Neuron (in vitro differentiated cells): Measurements from ENCODE around the gene MFSD1.

ENCODE experiments used
- H2AFZ ChIP-seq: one replicate; pipeline ENCODE4 v1.6.1; 2013; ENCODE audit warnings: low read depth, mild to moderate bottlenecking, inconsistent platforms, low read length, moderate library complexity
- H3K27me3 ChIP-seq: one replicate; pipeline ENCODE4 v1.6.1; 2013; ENCODE audit warnings: low read length; ENCODE audit not compliant: insufficient read depth
- H3K36me3 ChIP-seq: one replicate; pipeline ENCODE4 v1.6.1; 2013; ENCODE audit warnings: low read length; ENCODE audit not compliant: insufficient read depth
- H3K4me1 ChIP-seq: one replicate; pipeline ENCODE4 v1.6.1; 2013; ENCODE audit warnings: low read length; ENCODE audit not compliant: insufficient read depth
- H3K4me3 ChIP-seq: 2 replicates; pipeline ENCODE4 v1.5.1; 2013; ENCODE audit warnings: mild to moderate bottlenecking, low read length, moderate library complexity
- H3K9me3 ChIP-seq: one replicate; pipeline ENCODE4 v1.6.1; 2013; ENCODE audit warnings: low read length

The MFSD1 gene

DNA sequence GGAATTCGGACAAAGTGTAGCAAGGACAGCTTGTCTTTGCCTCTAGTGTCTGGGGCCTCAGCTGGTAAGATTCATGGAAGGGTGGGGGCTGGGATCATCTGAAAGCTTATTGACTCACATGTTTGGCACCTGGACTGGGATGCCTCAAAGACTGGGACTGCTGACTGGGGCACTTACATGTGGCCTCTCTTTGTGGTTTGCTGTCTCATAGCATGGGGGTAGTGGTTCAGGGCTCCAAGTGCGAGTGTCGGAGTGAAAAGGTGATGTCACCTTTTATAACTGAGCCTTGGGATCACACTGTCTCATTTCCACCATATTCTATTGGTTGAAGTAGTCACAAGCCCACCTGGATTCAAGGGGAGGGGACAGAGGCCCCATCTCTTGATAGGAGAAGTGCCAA lies 6.8 kb downstream of the MFSD1 start:
- no peaks in the 10 kb centered on the region for H3K27me3 ChIP-seq
- H3K9me3 ChIP-seq: no peaks in the 10 kb centered on the region
- peaks cover 10% of the 10 kb centered on the region for H3K36me3 ChIP-seq

DNA sequence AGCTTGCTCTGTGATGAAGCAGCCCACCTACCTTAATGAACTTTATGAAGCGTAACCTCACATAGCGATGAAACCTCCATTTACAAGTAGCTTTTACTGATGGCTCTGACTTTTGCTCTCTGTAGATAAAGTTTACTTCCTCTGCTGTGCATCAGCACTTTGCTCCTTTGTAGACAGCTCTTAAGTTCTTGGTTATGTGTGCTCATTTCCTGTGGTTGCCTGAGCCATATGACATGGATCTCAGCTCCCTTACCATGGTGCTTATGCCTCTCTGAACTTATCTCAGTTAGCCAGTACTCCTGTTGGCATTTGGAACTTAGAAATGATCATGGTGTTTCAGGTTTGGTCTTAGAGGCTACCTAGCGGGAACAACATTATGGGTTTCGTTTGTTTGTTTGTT lies 7.8 kb downstream of the MFSD1 start:
- Histone ChIP-seq H2AFZ (no peak overlapping the region), H3K27me3 (no peaks in the 10 kb centered on the region), H3K4me1 (no peaks in the 10 kb centered on the region), H3K4me3 (no peak overlapping the region), H3K36me3 (peaks cover 10% of the 10 kb centered on the region), H3K9me3 (no peaks in the 10 kb centered on the region)

More for the DNA sequence above, 6.8 kb downstream of the MFSD1 start:
- Histone ChIP-seq H3K4me3 (no peak overlapping the region), H3K4me1 (no peaks in the 10 kb centered on the region), H2AFZ (no peak overlapping the region)

DNA sequence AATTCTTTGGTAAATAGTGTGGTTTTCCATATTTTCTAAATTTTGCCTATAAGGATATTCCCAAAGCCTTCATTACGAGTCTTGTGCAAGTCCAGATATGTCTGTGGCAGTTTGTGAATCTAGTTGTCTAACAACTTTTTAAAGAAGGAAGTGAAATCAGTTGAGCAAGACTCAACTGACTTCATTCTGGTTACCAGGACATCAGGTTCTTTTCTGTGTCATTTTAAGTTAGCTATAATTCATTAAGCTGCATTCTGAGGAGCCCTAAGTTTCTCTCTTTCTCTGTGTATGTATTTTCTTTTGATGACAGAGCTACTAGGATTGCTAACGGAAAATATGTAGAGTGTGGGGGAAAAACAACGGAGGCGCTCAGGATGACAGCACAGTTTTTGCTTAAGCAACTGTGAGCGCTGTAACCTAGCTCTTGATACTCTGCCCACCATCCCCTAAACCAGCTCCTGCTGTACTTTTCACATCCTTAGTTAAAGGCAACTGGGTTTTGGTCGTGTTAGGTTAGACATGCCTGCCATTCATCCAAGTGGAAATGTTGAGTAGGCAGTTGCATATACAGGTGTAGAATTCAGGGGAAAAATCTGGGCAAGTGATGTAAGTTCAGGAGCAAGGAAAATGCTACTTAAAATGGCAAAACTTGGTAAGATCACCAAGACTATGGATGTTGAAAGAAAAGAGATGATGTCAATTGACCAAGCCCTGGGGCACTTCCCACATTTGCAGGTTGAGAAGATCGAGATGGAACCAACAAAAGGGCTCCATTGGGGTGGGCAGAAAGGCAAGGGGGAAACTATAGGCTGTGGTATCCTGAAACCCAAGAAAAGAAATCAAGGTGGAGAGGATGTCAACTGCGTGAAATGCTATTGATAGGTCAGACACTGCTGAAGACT lies 9.2 kb downstream of the MFSD1 start:
- H2AFZ ChIP-seq: no peak overlapping the region
- H3K27me3 ChIP-seq: no peaks in the 10 kb centered on the region
- H3K4me1 ChIP-seq: no peaks in the 10 kb centered on the region
- H3K36me3 ChIP-seq: peaks cover 14% of the 10 kb centered on the region
- H3K9me3 ChIP-seq: no peaks in the 10 kb centered on the region
- no peak overlapping the region for H3K4me3 ChIP-seq

DNA sequence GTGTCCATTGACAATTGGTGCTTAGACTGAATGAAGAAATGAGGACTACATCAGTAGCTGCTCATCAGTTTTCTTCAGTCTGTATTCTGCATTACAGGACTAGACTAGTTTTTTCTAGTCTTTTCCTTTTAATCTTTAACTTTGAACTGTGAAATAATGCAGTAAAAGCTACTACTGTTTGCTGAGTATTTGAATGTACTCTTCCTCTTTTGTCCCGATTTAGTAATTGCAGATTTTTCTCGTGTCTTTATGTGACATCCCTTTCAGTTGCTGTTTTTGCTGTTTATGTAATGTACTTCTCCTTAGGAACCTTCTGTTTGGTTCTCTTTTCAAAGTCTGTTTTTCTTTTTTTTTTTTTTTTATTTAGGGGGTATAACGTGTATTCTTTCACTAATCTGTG lies 17.4 kb downstream of the MFSD1 start:
- Histone ChIP-seq H3K36me3 (peaks cover 8% of the 10 kb centered on the region), H2AFZ (no peak overlapping the region), H3K27me3 (no peaks in the 10 kb centered on the region)

DNA sequence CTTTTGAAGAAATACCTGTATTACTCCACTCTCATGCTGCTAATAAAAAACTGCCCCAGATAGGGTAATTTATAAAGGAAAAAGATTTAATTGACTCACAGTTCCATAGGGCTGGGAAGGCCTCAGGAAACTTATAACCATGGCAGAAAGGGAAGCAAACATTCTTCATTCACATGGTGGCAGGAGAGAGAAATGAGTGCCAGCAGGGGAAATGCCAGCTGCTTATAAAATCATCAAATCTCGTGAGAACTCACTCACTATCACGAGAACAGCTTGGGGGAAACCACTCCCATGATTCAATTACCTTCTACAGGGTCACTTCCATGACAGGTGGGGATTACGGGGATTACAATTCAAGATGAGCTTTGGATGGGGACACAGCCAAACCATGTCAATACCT lies 18.7 kb downstream of the MFSD1 start:
- Histone ChIP-seq H3K4me1 (no peaks in the 10 kb centered on the region), H2AFZ (no peak overlapping the region), H3K9me3 (no peaks in the 10 kb centered on the region), H3K36me3 (peaks cover 4% of the 10 kb centered on the region), H3K27me3 (no peaks in the 10 kb centered on the region), H3K4me3 (no peak overlapping the region)

More for the DNA sequence above, 17.4 kb downstream of the MFSD1 start:
- no peaks in the 10 kb centered on the region for H3K4me1 ChIP-seq
- H3K4me3 ChIP-seq: no peak overlapping the region
- H3K9me3 ChIP-seq: no peaks in the 10 kb centered on the region

DNA sequence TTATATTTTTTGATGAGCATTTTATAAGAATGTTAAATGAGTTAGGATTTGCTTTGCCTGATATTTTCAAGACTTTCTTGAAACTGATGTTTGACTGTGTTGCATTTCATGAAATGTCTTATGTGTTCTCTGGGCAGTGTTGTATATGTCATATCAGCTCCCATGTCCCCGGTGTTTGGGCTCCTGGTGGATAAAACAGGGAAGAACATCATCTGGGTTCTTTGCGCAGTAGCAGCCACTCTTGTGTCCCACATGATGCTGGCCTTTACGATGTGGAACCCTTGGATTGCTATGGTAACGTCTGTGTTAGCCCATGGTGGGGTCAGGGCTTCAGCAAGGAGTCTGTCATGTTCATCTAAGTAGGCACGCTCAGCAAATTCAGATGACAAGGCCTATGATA lies 20.0 kb downstream of the MFSD1 start:
- H3K36me3 ChIP-seq: peaks cover 4% of the 10 kb centered on the region
- no peaks in the 10 kb centered on the region for H3K27me3 ChIP-seq
- no peaks in the 10 kb centered on the region for H3K4me1 ChIP-seq
- no peak overlapping the region for H2AFZ ChIP-seq
- no peaks in the 10 kb centered on the region for H3K9me3 ChIP-seq
- H3K4me3 ChIP-seq: no peak overlapping the region

DNA sequence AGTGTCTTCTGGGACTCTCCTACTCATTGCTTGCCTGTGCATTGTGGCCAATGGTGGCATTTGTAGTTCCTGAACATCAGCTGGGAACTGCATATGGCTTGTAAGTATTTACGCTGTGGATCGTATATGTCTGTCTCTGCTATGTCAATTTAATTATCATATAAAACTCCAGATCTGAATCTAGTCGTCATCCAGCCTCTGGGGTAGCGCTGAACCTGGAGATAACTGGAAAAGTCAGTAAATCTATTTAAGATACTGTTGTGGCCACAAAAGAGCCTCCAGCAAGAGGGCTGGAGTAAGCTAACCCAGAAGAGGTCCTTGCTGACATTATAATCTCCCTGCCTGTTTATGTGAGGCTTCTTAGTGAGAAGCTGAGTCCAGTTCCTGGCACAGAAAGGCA lies 21.6 kb downstream of the MFSD1 start:
- Histone ChIP-seq H2AFZ (no peak overlapping the region), H3K9me3 (no peaks in the 10 kb centered on the region)

DNA sequence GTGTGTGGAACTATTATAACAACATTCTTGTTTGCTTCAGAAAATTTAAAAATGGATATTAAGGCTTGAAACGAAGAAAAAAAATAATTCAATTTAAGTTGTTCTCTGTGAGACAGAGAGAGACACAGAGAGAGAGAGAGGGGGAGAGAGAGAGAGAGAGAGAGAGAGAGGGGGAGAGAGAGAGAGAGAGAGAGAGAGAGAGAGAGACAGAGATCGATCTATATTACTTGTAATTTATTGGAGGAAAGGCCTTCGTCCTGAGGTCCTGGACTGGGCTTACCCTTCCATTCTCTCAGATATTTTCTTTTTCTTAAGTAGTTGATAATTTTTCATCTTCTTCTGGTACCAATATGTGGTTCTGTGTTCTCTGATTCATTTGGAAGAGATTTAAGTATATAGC lies 25.9 kb downstream of the MFSD1 start:
- H3K36me3 ChIP-seq: peaks cover 3% of the 10 kb centered on the region

More for the DNA sequence above, 21.6 kb downstream of the MFSD1 start:
- Histone ChIP-seq H3K36me3 (peaks cover 3% of the 10 kb centered on the region), H3K4me1 (no peaks in the 10 kb centered on the region), H3K27me3 (no peaks in the 10 kb centered on the region), H3K4me3 (no peak overlapping the region)

DNA sequence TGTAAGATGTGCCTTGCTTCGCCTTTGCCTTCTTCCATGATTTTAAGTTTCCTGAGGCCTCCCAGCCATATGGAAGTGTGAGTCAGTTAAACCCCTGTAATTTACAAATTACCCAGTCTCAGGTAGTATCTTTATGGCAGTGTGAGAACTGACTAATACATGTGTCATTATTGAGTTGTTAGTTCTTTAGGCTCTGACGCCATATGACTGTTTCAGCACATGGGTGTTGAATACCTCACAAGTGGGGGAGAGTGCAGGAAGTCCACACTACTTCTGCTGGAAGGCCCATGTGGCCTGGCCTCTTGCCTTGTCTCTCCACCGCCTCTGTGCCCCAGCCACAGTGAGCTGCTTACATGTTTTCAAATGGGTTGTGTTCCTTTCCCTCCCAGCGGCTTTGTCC lies 28.5 kb downstream of the MFSD1 start:
- Histone ChIP-seq H3K27me3 (no peaks in the 10 kb centered on the region), H3K36me3 (no peaks in the 10 kb centered on the region), H3K4me1 (no peaks in the 10 kb centered on the region), H2AFZ (no peak overlapping the region), H3K4me3 (no peak overlapping the region), H3K9me3 (no peaks in the 10 kb centered on the region)

More for the DNA sequence above, 25.9 kb downstream of the MFSD1 start:
- Histone ChIP-seq H3K9me3 (no peaks in the 10 kb centered on the region), H2AFZ (no peak overlapping the region), H3K4me1 (no peaks in the 10 kb centered on the region), H3K4me3 (no peak overlapping the region), H3K27me3 (no peaks in the 10 kb centered on the region)

DNA sequence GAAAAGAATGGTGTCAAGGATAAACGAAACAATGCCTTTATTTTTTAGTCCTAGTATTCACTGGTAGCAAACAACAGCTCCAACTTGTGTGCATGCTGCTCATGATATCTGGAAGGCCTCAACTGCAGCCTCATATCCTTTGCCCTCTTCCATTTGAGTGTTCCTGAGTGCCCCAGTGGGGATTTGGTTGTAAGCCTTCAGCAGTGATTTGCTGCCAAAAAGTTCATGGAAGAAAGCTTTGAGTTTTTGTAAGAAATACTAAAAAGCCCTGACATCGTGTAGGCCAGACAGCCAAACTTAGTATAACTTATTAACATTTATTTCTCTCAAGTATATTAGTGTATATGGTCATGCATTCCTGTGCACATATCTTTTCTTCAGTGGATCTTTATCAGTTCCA lies 30.0 kb downstream of the MFSD1 start:
- Histone ChIP-seq H3K9me3 (no peaks in the 10 kb centered on the region), H2AFZ (no peak overlapping the region), H3K36me3 (no peaks in the 10 kb centered on the region), H3K4me3 (no peak overlapping the region), H3K4me1 (no peaks in the 10 kb centered on the region), H3K27me3 (no peaks in the 10 kb centered on the region)

DNA sequence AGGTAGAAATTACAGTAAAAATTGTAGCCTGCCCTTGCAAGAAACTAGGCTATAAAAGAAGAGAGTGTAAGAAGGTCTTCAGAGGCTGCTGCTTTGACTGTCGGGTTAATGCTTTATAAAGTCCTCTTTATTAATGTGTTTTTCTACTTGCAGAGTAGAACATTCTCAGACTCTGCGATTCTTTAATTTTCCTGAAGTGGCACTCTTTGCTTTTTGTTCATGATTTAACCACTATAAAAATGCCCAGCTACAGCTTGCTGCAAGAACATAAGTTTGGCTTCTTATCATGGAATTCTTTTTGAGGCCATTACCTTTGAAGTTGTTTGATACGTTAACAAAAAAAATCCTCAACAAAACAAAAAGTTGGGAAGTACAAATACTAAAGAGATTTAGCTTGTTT lies 33.8 kb downstream of the MFSD1 start:
- Histone ChIP-seq H3K27me3 (no peaks in the 10 kb centered on the region), H3K9me3 (no peaks in the 10 kb centered on the region), H3K4me3 (no peak overlapping the region), H3K36me3 (no peaks in the 10 kb centered on the region), H2AFZ (no peak overlapping the region), H3K4me1 (no peaks in the 10 kb centered on the region)

DNA sequence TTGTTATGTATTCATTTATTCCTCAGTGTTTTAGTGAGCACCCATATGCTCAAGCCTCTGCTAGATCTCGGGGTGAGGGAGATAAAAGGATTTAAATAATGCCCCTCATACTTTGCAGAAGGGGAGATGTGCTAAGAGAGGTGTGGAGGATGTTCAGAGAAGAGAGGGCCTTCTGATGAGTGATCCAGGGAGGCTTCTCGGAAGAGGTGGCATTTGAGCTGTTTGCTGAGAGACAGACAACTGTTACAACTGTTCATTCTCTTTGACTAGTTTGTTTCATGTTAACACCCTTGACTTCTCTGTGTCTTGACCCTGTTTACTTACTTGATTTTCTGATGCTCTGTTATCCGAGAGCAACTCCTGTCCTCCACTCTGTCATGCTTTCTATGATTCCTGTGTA lies 34.5 kb downstream of the MFSD1 start:
- Histone ChIP-seq H3K27me3 (no peaks in the 10 kb centered on the region), H3K4me3 (no peak overlapping the region), H3K4me1 (no peaks in the 10 kb centered on the region), H3K9me3 (no peaks in the 10 kb centered on the region), H2AFZ (no peak overlapping the region), H3K36me3 (no peaks in the 10 kb centered on the region)

DNA sequence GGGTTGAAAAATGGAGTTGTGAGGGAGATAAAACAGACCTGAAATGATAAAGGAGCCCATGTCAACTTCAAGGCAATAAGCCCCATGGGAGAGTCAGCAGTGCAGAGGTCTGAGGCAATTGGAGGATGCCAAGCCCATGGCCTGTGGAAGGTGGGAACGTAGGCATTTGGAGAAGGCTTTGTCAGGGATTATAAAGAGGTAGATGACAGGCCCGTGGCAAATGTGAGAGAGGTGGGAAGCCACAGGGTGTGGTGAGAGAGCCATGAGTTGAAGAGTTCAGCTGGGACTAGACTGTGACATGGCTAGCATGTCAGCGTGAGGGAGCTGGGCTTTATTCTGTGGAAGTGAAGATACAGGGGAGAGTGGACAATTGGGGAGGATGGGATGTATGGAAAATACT lies 35.4 kb downstream of the MFSD1 start:
- no peaks in the 10 kb centered on the region for H3K36me3 ChIP-seq
- no peak overlapping the region for H2AFZ ChIP-seq
- no peaks in the 10 kb centered on the region for H3K27me3 ChIP-seq
- H3K4me1 ChIP-seq: no peaks in the 10 kb centered on the region
- H3K9me3 ChIP-seq: no peaks in the 10 kb centered on the region
- H3K4me3 ChIP-seq: no peak overlapping the region

DNA sequence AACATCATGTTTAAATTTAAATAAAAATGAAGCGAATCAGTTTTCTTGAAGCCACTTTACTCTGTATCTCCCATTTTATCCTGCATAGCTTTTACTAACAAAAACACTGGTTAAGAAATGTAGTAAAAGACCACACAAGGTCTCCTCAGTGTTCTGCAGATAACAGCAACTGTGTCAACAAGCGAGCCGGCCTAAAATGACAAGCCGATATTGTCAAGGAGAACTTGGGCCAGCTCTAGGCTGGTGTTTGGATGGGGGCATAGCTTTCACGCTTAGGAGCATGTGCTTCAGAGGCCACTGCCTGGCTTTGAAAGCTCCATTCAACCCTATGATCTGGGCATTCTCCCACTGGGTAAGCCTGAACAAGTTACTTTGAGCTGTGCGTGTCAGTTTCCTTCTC lies 38.1 kb downstream of the MFSD1 start:
- no peaks in the 10 kb centered on the region for H3K36me3 ChIP-seq
- H2AFZ ChIP-seq: no peak overlapping the region
- H3K27me3 ChIP-seq: no peaks in the 10 kb centered on the region
- H3K4me3 ChIP-seq: no peak overlapping the region
- no peaks in the 10 kb centered on the region for H3K4me1 ChIP-seq
- no peaks in the 10 kb centered on the region for H3K9me3 ChIP-seq
